Esophagus muscularis mucosa (tissue), 3 donors: Measurements from ENCODE around the gene PRMT7.

Source experiments
- POLR2A ChIP-seq: fragments of 450-650 bp; IDR thresholded peaks from one replicate; pipeline ENCODE4 v1.6.1; 2017; ENCODE audit warnings: antibody characterized with exemption, moderate library complexity, mild to moderate bottlenecking, low read depth
- POLR2AphosphoS5 ChIP-seq, 2 donors: sonication (generic); formaldehyde crosslinking; IDR thresholded peaks; one replicate each; pipeline ENCODE4 v1.6.1; 2017; ENCODE audit warnings: antibody characterized with exemption in 2 of 2
- TF ChIP-seq, protein P1 (sequence below), 3 experiments: fragments of 200-600 bp in 2 of 3; fragments of 450-650 bp in 1 of 3; sonication (generic) in 2 of 3; IDR thresholded peaks; one replicate each; pipeline ENCODE4 v1.5.1; 2017 to 2019; ENCODE audit warnings: antibody characterized with exemption in 3 of 3, mild to moderate bottlenecking in 2 of 3, moderate library complexity in 1 of 3

- TF ChIP-seq, protein P1, sequence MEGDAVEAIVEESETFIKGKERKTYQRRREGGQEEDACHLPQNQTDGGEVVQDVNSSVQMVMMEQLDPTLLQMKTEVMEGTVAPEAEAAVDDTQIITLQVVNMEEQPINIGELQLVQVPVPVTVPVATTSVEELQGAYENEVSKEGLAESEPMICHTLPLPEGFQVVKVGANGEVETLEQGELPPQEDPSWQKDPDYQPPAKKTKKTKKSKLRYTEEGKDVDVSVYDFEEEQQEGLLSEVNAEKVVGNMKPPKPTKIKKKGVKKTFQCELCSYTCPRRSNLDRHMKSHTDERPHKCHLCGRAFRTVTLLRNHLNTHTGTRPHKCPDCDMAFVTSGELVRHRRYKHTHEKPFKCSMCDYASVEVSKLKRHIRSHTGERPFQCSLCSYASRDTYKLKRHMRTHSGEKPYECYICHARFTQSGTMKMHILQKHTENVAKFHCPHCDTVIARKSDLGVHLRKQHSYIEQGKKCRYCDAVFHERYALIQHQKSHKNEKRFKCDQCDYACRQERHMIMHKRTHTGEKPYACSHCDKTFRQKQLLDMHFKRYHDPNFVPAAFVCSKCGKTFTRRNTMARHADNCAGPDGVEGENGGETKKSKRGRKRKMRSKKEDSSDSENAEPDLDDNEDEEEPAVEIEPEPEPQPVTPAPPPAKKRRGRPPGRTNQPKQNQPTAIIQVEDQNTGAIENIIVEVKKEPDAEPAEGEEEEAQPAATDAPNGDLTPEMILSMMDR (IDR thresholded peaks at IDR 0.05) = no peak
- no peak for TF ChIP-seq POLR2AphosphoS5 (IDR thresholded peaks at IDR 0.05)
- no peak for TF ChIP-seq POLR2A
Measured at GRCh38 chr16:68289202-68289601, 21.6 kb upstream of the PRMT7 start.
